Mucosa of descending colon (tissue), 3 donors: ENCODE data around the gene SFXN5. TPM values are rescaled to one million over a fixed set of nuclear protein-coding genes. Genes with fewer than 3 reads are reported as not detected.

Experiments
- ATAC-seq: fragments of 200-7000 bp; cut with Tn5 transposase; one replicate; pipeline ENCODE4 v1.9.1; 2020; ENCODE audit warnings: mild to moderate bottlenecking, moderate library complexity
- DNase-seq, 3 donors: peaks; one replicate each; pipeline ENCODE4 v3.0.0-alpha.2; 2020
- H3K36me3 ChIP-seq: fragments of 200-600 bp; one replicate; pipeline ENCODE4 v1.8.0; 2021; ENCODE audit warnings: low read depth, mild to moderate bottlenecking
- H3K4me1 ChIP-seq: fragments of 200-600 bp; one replicate; pipeline ENCODE4 v1.8.0; 2021; ENCODE audit warnings: low read depth, mild to moderate bottlenecking
- H3K4me3 ChIP-seq: fragments of 200-600 bp; one replicate; pipeline ENCODE4 v1.8.0; 2021; ENCODE audit warnings: mild to moderate bottlenecking
- H3K9me3 ChIP-seq: fragments of 200-600 bp; one replicate; pipeline ENCODE4 v1.8.0; 2021; ENCODE audit warnings: mild to moderate bottlenecking
- intact Hi-C, 2 donors: fragments of 100-400 bp; cut with DNase I in 1 of 2; cut with micrococcal nuclease in 1 of 2; formaldehyde crosslinking; loops; one replicate each; pipeline versions ENCODE4 v1.11.0 to v1.11.1; 2022; cut with DNase I, micrococcal nuclease
- total RNA-seq, 3 donors: library from RNA; stranded (reverse); fragmentation: NEBNext Ultra II Directional in 2 of 3; extraction: Animal tissue kit (Norgen Biotek cat#: 25700) in 2 of 3; gene quantifications; one replicate each; pipeline versions ENCODE4 v1.2.1 to v1.2.4, GENCODE V29; 2021 to 2023
- TF ChIP-seq, protein P1 (sequence below): fragments of 200-600 bp; IDR thresholded peaks from one replicate; pipeline ENCODE4 v1.8.0; 2022; ENCODE audit warnings: antibody characterized with exemption, mild to moderate bottlenecking
- donor health status: DM: no; HTN: no; CAD: no; lungs with moderate emphysema.
- donor health status: DM: no; HTN: no; CAD: no.
- donor health status: DM: no; HTN: yes; CAD: no.

The SFXN5 gene
- total RNA-seq, 3 donors from 2014 or later = 22.2 to 30.9 (median 27.5) TPM

DNA sequence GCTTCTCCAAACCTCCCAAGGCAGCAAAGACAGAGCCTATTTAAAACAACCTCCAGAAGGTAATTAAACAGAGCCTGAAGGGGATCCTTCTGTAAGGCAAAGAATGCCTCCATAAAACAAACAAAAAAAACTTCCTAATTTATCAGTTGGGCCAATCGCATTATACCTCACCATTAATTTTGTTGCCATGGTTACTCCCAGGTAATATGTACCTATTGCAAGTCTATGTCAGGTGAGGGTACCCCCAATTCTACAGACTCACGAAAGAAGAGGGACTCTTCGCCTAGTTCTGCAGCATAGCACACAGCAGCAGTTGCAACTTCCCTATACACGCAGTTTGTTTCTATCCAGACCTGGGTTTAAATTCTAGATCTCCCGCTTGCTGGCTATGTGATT is 38.8 kb downstream of the SFXN5 start:
- intact Hi-C loops = no loop called here
- Histone ChIP-seq H3K36me3 (no peaks in the 10 kb centered on the region), H3K4me3 (no peak overlapping the region), H3K9me3 (no peaks in the 10 kb centered on the region), H3K4me1 (peaks cover 9% of the 10 kb centered on the region)
- TF ChIP-seq, protein P1, sequence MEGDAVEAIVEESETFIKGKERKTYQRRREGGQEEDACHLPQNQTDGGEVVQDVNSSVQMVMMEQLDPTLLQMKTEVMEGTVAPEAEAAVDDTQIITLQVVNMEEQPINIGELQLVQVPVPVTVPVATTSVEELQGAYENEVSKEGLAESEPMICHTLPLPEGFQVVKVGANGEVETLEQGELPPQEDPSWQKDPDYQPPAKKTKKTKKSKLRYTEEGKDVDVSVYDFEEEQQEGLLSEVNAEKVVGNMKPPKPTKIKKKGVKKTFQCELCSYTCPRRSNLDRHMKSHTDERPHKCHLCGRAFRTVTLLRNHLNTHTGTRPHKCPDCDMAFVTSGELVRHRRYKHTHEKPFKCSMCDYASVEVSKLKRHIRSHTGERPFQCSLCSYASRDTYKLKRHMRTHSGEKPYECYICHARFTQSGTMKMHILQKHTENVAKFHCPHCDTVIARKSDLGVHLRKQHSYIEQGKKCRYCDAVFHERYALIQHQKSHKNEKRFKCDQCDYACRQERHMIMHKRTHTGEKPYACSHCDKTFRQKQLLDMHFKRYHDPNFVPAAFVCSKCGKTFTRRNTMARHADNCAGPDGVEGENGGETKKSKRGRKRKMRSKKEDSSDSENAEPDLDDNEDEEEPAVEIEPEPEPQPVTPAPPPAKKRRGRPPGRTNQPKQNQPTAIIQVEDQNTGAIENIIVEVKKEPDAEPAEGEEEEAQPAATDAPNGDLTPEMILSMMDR = no peak
- DNase-seq = no peak
- no peak for ATAC-seq

DNA sequence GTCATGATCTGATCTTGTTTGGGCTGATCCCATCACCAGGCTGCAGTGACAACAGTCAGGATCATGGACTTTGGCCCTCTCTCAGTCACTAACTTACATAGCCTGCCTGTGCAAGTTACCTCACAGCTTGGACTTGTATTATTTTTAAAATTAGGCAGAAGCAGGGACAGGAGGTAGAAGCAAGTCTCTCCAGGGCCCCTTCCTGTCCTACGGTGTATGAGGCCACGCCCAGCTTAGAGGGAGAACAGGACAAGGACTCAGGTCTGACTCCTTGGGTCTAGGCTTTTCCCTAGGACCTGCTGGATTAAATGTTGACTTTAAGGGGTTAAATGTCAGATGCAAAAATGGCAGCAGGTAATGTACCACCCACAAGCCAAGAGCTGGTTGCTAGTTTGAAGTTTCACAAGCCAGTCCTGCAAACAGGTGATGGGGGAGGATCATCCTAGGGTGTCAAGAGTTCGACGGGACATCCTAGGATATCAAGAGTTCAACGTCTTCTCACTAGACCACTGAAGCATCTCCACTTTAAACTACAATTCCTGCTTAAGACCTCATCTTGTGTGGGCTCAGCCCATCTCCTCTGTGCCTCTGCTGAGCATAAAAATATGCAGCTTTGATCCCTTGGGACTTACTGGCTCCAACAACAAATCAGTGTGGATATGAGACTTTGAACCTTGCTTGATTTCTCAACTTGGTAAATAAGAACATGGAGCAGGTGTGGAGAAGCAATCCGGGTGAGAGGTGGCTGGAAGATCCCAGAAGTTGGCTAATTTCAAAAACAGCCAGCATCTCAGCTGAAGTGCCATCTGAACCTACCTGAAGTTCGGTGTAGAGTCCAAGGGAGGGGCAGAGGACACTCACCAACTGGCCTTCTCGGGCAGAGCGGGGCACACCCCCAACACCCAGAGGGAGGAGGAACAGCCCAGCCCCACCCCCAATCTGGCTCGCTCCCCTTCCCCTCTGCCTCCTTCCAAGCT is 39.5 kb downstream of the SFXN5 start:
- peak; percentile 74 to 80 (median 80) for DNase-seq
- H3K4me3 ChIP-seq = no peak overlapping the region
- peak; percentile 85 for ATAC-seq
- H3K4me1 ChIP-seq = peaks cover 9% of the 10 kb centered on the region
- no peaks in the 10 kb centered on the region for H3K9me3 ChIP-seq
- TF ChIP-seq, protein P1 = no peak
- intact Hi-C loops = no loop called here
- H3K36me3 ChIP-seq = no peaks in the 10 kb centered on the region

DNA sequence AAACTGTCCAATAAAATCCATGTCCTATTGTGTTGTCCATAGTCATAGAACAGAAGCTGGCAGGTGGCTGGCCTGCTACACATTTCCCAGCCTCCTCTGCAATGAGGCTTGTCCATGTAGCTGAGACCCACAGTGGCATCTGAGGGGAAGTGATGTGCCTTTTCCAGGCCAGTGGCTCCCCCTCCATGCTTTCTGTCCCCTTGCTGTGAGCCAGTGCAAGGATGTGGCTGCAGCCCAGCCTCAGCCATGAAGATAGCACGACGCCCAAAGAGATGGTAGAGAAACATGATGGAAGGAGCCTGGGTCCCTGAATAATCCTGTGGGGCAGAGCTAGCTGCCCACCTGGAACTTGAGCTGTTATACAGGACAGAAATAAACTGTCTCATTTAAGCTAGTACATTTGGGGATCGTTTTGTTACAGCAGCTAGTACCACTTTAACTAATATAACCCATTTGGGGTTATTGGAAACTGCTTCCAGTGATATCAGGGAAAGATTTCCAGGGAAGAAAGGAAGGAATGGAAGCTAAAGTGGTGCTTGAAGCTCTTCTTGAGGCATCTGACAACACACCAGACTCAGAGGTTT is 40.3 kb downstream of the SFXN5 start:
- ATAC-seq (no peak), DNase-seq (no peak)
- H3K4me3 ChIP-seq = no peak overlapping the region
- H3K9me3 ChIP-seq = no peaks in the 10 kb centered on the region
- H3K4me1 ChIP-seq = peaks cover 9% of the 10 kb centered on the region
- TF ChIP-seq, protein P1 = no peak
- no peaks in the 10 kb centered on the region for H3K36me3 ChIP-seq
- intact Hi-C loops = no loop called here

DNA sequence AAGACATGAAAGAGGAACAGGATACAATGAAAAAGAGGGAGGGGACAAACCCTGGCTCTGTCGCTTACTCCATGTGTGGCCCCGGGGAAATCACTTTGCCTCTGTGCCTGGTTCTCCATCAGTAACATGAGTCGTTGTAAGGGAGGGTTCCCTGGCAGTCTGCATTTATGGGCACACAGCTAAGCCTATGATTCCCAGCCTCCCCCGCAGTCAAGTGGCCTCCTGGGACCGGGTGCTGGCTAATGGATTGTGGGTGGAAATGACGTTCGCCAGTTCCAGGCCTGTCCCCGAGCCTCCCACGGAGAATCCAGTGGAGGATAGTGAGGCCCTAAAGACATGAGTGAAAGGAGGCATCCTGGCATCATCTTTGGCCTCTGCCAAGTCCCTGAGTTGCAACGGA is 42.7 kb downstream of the SFXN5 start:
- TF ChIP-seq, protein P1 = no peak
- Histone ChIP-seq H3K4me1 (peaks cover 9% of the 10 kb centered on the region), H3K4me3 (no peak overlapping the region), H3K36me3 (no peaks in the 10 kb centered on the region), H3K9me3 (no peaks in the 10 kb centered on the region)
- no peak for ATAC-seq
- intact Hi-C loops = no loop called here
- DNase-seq = no peak

DNA sequence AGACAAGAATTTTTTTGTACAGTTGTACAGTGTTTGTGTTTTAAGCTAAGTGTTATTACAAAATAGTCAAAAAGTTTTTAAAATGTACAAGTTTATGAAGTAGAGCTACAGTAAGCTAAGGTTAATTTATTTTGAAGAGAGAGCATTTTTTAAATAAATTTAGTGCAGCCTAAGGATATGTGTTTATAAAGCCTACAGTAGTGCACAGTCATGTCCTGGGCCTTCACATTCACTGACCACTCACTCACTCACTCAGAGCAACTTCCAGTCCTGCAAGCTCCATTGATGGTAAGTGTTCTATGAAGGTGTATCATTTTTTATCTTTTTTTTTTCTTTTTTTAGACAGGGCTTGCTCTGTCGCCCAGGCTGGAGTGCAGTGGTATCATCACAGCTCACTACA is 44.2 kb downstream of the SFXN5 start:
- Histone ChIP-seq H3K36me3 (no peaks in the 10 kb centered on the region), H3K4me1 (peaks cover 6% of the 10 kb centered on the region), H3K9me3 (no peaks in the 10 kb centered on the region), H3K4me3 (no peak overlapping the region)
- ATAC-seq = no peak
- TF ChIP-seq, protein P1 = no peak
- no peak for DNase-seq
- intact Hi-C loops = no loop called here
